HEK293 (cell line): ENCODE results near the gene CDIPT.
"Not testable (repeated sequence)": the region's sequence is repeated elsewhere in the genome, so short reads cannot be mapped to it uniquely, and the experiment has no call there.

Source experiments
- ATF2 ChIP-seq: fragments of 450-650 bp; formaldehyde crosslinking; IDR thresholded peaks from 2 replicates; pipeline ENCODE4 v1.5.1; 2016; ENCODE audit warnings: missing biosample characterization, missing genetic modification characterization, low read depth
- CTCF ChIP-seq: fragments of 450-650 bp; formaldehyde crosslinking; IDR thresholded peaks from 2 replicates; pipeline ENCODE4 v1.5.1; 2016; ENCODE audit warnings: missing biosample characterization, missing genetic modification characterization
- ZNF146 ChIP-seq: fragments of 450-650 bp; formaldehyde crosslinking; IDR thresholded peaks from 2 replicates; pipeline ENCODE4 v1.5.1; 2016; ENCODE audit warnings: missing biosample characterization, missing genetic modification characterization
- ZNF324 ChIP-seq: fragments of 450-650 bp; formaldehyde crosslinking; IDR thresholded peaks from 2 replicates; pipeline ENCODE4 v1.5.1; 2016; ENCODE audit warnings: missing biosample characterization, missing genetic modification characterization
- TF ChIP-seq, protein P1 (sequence below): fragments of 450-650 bp; formaldehyde crosslinking; IDR thresholded peaks from 2 replicates; pipeline ENCODE4 v1.5.1; 2016; ENCODE audit warnings: missing biosample characterization, missing genetic modification characterization
- TF ChIP-seq, protein P2 (sequence below): fragments of 450-650 bp; formaldehyde crosslinking; IDR thresholded peaks from 2 replicates; pipeline ENCODE4 v1.5.1; 2016; ENCODE audit warnings: missing biosample characterization, missing genetic modification characterization

DNA sequence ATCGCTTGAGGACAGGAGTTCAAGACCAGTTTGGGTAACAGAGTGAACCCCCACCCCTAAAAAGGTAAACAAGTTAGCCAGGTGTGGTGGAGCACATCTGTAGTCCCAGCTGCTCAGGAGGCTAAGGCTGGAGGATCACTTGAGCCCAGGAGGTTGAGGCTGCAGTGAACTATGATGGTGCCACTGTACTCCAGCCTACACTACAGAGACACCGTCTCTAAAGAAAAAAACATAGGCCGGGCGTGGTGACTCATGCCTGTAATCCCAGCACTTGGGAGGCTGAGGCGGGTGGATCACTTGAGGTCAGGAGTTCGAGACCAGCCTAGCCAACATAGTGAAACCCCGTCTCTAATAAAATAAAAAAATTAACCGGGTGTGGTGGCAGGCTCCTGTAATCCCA is 6.0 kb upstream of the CDIPT start:
- not testable (repeated sequence) for TF ChIP-seq CTCF, ATF2, ZNF146, ZNF324 (tag by site-specific recombination)
- TF ChIP-seq, protein P1, sequence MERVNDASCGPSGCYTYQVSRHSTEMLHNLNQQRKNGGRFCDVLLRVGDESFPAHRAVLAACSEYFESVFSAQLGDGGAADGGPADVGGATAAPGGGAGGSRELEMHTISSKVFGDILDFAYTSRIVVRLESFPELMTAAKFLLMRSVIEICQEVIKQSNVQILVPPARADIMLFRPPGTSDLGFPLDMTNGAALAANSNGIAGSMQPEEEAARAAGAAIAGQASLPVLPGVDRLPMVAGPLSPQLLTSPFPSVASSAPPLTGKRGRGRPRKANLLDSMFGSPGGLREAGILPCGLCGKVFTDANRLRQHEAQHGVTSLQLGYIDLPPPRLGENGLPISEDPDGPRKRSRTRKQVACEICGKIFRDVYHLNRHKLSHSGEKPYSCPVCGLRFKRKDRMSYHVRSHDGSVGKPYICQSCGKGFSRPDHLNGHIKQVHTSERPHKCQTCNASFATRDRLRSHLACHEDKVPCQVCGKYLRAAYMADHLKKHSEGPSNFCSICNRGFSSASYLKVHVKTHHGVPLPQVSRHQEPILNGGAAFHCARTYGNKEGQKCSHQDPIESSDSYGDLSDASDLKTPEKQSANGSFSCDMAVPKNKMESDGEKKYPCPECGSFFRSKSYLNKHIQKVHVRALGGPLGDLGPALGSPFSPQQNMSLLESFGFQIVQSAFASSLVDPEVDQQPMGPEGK (tag by site-specific recombination) = not testable (repeated sequence)
- TF ChIP-seq, protein P2, sequence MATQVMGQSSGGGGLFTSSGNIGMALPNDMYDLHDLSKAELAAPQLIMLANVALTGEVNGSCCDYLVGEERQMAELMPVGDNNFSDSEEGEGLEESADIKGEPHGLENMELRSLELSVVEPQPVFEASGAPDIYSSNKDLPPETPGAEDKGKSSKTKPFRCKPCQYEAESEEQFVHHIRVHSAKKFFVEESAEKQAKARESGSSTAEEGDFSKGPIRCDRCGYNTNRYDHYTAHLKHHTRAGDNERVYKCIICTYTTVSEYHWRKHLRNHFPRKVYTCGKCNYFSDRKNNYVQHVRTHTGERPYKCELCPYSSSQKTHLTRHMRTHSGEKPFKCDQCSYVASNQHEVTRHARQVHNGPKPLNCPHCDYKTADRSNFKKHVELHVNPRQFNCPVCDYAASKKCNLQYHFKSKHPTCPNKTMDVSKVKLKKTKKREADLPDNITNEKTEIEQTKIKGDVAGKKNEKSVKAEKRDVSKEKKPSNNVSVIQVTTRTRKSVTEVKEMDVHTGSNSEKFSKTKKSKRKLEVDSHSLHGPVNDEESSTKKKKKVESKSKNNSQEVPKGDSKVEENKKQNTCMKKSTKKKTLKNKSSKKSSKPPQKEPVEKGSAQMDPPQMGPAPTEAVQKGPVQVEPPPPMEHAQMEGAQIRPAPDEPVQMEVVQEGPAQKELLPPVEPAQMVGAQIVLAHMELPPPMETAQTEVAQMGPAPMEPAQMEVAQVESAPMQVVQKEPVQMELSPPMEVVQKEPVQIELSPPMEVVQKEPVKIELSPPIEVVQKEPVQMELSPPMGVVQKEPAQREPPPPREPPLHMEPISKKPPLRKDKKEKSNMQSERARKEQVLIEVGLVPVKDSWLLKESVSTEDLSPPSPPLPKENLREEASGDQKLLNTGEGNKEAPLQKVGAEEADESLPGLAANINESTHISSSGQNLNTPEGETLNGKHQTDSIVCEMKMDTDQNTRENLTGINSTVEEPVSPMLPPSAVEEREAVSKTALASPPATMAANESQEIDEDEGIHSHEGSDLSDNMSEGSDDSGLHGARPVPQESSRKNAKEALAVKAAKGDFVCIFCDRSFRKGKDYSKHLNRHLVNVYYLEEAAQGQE = not testable (repeated sequence)
